Amniotic epithelial cell (primary cell): ENCODE measurements around the gene IER3IP1.
A peak's percentile ranks its signal among the peaks of the same experiment; 100 is the strongest.

Experiments
- DNase-seq: peaks from one replicate; pipeline ENCODE4 v3.0.0-alpha.2; 2010; ENCODE audit warnings: low read depth

Gene IER3IP1

DNA sequence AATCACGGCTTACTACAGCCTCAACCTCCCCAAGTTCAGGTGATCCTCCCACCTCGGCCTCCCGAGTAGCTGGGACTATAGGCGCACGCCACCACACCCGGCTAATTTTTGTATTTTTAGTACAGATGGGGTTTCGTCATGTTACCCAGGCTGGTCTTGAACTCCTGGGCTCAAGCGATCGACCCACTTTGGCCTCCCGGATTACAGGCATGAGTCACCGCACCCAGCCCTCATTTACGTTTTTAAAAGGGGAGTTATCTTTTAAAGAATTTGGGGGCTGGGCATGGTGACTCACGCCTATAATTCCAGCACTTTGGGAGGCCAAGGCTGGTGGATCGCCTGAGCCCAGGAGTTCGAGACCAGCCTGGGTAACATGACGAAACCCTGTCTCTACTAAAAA, 17.8 kb downstream of the IER3IP1 start:
- DNase-seq = peak; percentile 63

DNA sequence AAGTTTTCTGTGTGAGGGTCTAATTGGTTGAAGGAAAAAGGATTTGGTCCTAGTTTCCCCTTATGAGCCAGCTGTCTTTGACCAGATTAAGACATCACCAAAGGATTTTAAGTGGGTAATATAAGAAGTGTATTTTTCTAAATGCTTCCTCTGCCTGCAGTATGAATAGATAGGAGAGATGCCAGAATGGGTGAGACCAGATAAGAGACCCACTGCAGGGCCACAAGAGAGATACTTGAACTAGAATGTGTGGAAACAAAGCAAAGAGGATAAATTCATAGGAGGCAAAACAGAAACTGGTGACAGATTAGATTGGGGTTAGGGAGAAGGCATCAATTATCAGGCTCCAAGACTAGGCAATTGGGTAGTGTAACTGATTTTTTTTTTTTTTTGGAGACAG, 24.7 kb downstream of the IER3IP1 start:
- no peak for DNase-seq

DNA sequence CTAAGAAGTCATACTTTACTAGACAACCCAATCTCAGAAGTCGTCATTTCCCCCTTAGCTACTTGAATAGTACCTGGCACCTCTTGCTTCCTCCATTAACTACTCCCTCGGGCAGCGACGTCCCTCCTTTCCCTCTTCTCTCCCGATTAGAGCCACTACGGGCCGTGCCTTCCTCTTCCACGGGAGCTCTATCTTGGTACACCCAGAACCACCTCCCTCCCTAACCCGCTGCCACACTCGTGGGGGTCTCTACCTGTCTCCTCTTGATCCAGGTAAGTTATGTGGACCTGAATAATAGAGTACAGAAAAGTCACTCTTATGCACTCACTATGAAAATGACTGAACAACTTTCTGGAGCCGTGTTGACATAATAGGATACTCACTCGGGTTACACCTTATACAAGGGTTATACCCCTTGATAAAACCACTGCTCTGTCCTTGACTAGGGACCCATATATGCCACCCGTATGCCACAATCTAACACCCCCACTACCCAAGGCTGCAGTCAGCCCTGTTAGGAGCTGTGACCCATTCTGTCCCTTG, 25.3 kb downstream of the IER3IP1 start:
- no peak for DNase-seq

DNA sequence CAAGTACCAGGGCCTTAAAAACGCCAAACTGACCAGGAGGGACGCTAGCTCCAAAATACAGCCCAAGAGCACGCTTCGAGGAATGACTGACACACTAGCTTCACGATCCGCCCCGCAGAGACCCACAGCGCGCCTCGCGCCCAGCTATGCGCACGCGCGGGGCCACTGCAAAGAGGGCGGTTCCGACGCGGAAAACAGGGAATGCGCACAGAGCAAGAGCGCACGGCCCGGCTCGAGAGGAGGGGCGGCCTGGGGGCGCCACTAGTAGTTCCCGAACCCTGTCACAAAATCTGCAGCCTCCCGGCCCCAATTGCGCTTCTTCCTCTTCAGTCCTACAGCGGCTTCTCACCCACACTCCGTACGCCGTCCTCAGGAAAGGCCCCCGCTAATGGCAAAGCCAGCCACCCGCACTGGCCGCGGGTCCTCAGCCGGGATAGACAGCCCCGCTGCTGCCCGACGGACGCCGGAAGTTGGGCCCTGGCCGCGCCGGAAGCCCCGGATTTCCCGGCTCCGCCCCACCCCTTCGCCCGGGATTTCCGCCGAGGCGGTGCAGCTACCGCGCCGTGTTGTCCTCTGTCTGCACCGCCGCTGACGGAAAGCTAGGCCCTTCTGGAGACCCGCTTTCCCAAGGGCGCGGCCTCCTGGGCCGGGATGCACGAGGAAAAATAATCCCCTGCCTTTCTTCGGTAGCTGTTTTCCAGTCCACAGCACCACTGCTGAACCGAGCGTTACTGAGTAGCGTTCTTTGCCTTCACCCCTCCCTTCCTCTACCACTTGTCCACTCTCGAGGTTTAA, 25.9 kb downstream of the IER3IP1 start, which contains the start of gene HDHD2:
HDHD2 (minus strand) TSS at position 472 of the 795 bp plus-strand sequence. CDS start 14,061 bp downstream, outside the sequence.
- peak; percentile 71 for DNase-seq

DNA sequence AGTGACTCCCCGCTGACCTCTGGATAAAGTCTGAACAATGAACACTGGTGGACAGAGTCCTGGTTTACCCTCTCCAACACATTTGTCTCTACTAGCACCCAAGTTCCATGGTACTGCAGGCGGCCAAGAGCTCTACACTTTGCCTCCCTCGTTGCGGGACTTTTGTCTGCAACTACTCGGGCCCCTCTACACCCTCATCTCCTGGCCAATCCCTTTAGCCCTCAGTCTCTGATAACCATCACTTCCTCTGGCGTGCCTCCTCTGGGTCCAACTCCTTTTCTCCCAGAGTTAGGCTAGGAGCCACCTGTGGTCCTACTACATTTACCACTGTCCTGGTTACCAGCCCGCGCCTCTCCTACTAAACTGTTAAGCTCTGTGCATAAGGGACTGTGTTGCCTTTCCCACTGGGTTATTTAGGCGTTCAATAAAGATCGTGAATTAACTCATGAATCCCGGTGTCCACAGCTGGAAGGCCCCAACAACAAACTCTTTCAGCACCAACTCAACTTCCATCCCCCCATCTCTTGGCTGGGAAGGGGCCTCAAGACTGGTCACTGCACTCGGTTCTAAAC, 26.6 kb downstream of the IER3IP1 start:
- no peak for DNase-seq

DNA sequence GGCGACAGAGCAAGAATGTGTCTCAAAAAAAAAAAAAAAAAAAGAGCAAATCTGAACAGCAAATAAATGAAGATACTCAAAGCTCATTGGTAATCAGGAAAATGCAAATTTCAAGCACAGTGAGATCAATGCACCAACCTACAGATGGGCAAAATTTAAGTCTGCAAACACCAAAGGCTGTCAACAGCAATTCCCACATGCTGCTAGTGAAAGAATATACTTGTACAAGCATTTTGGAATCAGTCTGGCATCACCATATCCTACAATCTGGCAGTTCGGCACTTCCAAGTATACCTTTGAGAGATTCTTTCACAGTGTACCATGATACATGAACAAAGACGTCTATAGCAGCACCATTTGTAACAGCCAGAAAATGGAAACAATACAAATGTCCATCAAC, 30.0 kb downstream of the IER3IP1 start:
- no peak for DNase-seq

DNA sequence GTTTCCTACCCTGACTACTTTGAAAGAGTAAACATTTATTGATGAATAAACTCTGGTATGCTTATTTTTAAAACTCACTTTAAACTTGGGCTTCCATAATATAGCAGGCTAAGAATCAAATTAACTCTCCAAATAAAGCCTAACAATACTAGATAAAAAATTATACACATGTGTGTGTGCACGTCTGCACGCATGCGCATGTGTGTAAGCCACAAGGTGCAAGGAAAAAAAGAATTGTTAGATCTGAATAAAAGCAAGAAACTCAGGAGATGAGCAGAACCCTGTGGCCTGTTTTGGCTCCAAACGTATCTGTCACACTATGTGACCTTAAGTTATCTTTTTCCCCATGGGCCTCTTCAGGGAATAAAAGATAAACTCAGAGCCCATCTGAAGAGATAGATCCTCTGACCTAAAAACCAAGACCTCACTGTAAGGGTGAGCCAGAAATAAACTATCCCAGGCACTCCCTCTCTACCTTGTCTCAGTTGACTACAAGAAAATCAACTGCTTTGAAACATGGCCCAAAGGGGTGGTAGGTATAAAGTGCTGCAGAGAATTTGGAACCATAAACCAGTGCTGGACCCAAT, 32.2 kb downstream of the IER3IP1 start:
- DNase-seq = no peak

DNA sequence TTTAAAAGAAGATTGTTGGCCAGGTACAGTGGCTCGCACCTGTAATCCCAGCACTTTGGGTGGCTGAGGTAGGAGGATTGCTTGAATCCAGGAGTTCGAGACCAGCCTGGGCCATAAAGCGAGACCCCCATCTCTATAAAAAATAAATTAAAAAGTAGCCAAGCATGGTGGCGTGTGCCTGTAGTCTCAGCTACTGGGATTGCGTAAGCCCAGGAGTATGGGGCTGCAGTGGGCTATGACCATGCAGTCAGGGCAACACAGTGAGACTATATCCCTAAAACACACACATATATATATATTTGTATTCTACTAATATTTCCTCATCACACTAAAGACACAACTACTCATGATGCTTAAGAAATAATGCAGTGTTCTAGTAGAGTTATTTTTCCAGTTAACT, 33.0 kb downstream of the IER3IP1 start:
- no peak for DNase-seq

DNA sequence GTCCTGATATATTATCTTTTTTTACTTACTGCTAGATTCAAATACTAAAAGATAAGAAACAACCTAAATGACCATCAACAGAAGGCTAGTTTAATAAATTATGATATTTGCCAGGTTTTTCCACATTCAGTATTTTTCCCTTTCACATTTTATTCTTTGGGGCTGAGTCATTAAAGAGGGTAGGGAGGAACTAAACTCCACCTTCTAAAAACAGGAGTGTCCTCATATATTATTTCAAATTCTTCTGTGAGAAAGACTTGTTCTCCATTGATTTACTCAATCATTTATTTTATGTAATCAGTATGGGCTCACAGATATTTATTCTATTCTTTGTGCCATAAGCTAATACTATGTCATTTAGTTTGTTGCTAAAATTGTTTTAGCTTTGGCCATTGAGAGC, 34.9 kb downstream of the IER3IP1 start:
- no peak for DNase-seq

DNA sequence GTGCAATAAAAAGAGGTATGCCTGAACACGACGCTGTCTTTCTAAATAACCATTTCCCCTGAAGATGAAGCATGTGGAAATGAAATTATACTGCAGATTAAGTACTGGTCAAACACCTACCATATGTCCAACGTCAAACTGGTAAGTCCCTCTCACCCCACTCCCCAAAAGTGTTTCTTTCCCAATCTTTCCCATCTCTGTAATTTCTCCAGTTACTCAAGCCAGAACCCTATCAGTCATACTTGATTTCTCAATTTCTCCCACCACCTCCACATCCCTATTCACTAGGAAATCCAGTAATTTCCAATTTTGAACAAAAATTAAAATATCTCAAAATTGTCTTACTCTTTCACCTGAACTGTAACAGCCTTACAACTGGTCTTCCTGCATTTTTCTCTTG, 55.0 kb downstream of the IER3IP1 start:
- DNase-seq = no peak

DNA sequence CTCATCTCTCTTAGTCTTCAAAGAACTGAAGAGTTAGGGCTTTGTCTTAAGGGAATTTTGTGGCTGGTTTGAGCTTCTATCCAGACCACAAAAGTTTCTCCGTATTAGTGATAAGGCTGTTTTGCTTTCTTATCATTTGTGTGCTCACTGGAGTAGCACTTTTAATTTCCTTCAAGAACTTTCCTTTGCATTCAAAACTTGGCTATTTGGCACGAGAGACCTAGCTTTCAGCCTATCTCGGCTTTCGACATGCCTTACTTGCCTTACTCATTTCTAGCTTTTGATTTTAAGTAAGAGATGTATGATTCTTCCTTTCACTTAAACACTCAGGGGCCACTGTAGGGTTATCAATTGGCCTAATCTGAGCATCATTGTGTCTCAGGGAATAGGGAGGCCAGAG, 55.7 kb downstream of the IER3IP1 start:
- DNase-seq = peak; percentile 56

DNA sequence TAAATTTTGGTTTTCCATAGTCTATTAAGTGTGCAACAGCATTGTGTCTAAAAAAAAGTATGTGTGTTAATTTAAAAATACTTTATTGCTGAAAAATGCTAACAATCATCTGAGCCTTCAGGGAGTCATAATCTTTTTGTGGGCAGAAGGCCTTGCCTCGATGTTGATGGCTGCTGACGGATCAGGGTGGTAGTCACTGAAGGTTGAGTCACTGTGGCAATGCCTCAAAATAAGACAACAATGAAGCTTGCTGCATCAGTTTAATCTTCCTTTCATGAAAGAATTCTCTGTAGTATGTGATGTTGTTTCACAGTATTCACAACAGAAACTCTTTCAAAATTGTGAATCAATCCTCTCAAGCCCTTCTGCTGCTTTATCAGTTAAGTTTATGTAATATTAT, 57.2 kb downstream of the IER3IP1 start:
- peak; percentile 89 for DNase-seq

DNA sequence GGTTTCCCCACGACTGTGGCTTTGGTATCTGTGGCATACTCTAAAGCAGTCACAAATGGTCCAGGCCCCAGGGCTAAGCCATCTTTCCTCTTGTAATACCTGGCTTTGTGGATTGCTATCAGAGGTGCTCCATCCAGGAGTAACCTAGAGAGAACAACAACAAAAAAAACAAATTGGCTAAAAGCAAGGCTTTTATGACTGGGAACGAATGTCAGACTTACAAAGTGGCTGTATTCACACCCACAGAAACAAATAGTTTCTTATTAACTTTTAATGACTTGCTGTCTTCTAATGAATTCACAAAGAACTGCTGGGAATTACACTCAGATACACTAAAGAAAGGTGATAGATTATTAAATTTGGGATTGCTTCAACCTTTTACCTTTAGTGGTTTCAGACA, 61.0 kb downstream of the IER3IP1 start:
- DNase-seq = no peak

DNA sequence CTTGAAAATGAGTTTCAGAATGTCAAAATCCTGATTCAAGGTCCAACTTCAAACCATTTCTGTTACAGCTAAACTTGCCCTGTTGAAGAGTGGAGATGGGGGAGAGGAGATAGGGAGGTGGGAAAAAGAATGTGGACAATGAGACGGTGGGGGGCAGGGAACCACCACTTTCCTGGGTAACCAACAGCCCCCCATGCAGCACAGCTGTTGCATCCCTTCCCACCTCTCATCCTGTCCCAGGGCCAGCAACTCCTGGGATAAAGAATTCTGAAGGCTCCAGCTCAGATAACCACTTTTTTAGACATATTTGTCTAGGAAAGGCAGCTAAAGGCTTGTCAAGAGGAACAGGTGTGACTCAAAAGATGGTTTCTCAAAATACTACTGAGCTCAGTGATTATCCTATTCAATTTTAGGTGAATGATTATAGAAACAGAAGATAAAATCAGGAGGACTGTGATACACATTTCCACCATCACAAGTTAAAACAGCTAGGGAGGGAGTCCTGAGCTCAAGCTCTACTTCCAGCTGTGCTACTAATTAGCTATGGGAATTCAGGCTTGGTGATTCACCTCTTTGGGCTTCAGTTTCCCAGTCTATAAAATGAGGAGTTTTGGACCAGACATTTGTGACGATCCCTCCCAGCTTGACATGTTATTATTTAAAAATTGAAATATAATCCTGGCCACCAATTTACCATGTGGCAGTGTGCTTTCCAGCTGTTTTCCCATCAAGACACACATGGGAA, 62.2 kb downstream of the IER3IP1 start:
- DNase-seq = no peak

DNA sequence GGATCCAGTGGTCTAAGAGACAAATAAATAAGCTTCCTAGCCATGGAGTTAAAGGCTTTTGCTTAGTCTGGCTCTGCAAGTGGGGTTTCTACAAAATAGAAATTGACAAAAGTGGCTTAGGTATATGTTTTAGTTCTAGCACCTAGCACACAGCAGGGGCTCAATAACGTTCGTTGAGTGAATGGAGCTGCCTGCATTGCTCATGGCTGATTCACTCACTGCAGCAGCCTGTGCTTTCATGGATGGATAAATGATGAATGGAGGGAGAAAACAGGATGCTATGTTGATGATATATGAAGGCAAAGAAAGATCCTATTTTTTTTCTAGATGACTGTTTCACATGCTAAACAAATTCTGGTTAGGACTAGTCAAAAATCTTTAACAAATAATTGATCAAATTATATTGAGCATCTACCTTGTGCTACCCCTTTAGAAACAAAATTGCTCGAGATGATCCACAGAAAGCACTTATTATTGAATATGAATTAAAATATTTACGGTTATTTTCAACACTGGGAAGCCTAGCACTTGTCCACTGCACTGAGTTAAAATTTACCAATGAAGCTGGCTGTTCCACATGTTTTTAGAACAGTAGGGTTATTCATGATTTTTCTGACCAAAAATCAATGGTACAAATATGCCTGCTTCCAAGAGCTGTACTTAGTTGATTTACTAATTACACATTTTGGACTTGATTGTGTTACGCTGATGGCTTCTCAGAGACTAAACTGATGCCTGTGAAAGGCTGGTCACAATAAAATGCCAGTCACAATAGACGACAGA, 65.5 kb downstream of the IER3IP1 start:
- no peak for DNase-seq

DNA sequence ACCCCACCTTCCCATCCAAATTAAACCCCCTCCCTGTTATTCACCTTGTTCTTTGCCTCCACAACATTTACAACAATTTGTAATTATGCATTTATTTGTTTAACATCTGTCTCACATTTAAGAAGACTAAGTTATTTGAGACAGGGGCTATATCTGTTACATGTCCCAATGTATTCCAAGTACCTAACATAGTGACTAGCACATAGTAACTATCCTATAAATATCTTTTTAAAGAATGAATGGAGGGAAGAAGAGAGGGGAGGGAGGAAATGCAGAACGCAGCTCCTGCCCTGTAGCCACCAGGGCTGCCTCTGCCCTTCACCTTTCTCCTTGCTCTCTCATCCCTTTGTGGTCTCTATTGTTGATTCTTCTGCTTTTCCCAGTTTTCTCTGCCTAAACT, 66.4 kb downstream of the IER3IP1 start:
- no peak for DNase-seq

DNA sequence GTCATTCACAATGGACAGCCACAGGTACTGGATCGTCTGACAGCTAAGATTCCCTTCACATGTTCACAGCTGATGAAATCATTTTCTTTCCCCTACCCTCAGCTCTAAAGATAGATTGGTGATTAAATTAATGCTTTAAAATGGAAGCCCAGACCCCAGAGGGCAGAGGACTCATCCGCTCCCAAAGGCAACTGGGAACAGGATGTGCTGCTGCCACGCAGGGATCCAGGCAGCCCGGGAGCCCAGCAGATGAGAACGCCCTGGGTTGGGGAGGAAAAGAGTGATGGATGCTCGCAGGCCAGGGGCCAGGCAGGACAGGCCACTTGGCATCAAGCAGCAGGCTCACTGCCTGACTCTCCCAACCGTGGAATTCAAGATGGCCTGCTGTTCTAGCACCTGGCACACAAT, 67.2 kb downstream of the IER3IP1 start:
- no peak for DNase-seq

DNA sequence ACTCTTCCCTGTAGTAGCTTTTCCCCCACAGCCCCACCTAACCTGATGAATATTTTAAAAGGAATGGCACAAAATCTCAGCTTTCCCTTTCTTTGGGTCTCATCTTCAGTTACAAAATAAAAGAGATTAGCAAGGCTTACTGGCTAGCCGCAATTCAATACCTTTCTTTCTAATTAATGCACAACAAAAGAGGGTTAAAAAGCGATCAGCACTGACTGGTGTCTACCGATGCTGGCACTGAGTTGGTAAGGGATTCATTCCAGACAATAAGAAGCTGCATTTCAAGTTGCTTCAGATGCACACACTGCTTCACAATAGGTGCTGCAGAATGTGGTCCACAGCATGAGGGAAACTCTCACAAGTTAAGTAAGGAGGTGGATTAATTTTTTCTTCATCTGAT, 67.8 kb downstream of the IER3IP1 start:
- no peak for DNase-seq
